HG03558 (cell line): ENCODE data around the gene TRIM52.
A peak's percentile ranks its signal among the peaks of the same experiment; 100 is the strongest.

Source experiments
- ATAC-seq: cut with Tn5 transposase; IDR thresholded peaks from one replicate; pipeline ENCODE4 v1.9.1; 2021; ENCODE audit warnings: moderate number of reproducible peaks; ENCODE audit not compliant: unreplicated experiment; ENCODE audit errors: extremely low read depth

TRIM52 gene

DNA sequence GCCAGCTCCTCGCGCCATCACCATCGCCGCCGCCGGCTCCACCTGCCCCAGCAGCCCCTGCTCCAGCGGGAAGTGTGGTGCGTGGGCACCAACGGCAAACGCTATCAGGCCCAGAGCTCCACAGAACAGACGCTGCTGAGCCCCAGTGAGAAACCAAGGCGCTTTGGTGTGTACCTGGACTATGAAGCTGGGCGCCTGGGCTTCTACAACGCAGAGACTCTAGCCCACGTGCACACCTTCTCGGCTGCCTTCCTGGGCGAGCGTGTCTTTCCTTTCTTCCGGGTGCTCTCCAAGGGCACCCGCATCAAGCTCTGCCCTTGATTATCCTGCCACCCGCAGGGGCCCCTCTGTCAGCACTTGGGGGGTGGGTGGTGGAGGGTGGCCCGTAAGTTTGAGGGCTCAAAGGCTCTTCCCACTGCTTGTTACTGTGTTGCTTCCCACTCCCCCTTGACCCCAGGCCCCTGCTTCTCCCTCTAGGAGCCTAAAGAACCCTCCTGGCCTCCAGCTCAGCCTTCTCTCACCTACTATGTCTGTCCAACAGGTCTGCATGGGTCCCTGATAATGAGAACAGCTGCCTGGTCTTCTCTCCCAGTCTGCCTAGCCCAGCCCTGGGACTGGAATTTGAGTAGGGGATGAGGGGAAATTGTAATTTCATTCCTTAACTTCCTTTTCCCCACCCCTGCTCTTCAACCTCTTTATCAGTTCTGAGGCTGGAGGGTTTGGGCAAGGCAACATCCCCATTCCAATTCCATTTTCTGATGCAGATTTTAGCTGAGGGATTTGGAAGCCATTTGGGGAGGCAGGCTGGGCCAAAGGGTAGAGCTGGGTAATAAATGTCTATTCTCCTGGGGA is 26.3 kb downstream of the TRIM52 start:
- no peak for ATAC-seq

DNA sequence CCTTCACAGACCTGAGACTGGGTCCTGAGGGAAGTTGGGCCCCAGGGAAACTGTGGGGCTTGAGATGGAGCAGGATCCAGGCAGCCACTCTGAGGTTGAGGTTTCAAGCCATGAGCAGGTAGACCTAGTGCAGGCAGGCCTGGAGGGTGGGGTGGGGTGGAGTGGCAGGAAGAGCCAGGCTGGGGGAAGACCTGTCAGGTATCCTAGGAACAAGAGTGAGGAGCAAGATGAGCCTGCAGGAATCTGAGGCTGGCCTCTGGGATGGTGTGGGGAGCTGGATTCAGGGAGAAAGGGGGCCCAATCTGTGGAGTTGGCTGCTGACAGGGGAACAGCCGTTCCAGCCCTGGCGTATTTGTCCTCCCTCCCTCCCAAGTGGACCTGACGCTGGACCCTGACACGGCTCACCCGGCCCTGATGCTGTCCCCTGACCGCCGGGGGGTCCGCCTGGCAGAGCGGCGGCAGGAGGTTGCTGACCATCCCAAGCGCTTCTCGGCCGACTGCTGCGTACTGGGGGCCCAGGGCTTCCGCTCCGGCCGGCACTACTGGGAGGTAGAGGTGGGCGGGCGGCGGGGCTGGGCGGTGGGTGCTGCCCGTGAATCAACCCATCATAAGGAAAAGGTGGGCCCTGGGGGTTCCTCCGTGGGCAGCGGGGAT is 27.0 kb downstream of the TRIM52 start:
- no peak for ATAC-seq

DNA sequence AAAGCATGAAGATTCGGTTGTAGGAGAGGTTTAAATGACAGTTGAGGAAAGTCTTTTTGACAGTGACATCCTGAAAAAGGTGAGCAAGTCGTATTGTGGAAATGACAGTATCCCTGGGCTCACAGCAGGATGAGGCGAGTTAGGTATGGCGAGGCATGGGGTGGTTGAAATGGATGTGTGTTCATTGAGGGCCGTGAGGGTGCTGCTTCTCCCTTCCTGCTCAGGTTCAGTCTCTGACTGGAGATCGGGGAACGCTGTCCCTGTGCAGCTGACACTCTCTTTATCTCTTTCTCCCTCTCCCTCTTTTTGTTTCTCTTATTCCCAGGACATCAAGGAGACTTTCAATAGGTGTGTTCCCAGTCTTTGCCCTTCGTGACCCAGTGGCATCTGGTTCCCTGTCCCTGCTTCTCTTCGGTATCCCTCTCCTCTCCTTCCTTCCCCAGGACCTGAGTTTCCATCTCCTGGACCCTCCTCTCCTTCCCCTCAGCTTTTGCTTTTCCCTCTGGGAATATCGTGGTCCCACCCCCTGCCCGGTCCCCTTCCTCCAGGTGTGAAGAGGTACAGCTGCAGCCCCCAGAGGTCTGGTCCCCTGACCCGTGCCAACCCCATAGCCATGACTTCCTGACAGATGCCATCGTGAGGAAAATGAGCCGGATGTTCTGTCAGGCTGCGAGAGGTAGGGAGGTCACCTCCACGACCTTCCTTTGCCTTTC is 27.7 kb downstream of the TRIM52 start:
- no peak for ATAC-seq

DNA sequence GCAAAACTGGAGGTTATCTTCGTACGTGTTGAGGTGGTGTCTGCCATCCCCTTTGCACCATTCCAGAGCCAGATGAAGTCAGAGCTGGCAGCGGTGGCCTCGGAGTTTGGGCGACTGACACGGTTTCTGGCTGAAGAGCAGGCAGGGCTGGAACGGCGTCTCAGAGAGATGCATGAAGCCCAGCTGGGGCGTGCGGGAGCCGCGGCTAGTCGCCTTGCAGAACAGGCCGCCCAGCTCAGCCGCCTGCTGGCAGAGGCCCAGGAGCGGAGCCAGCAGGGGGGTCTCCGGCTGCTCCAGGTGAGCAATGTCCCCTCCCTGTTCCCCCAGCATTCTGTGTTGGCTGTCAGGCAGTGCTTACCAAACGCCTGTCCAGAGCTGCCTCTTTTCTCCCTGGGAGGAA is 28.4 kb downstream of the TRIM52 start:
- no peak for ATAC-seq

DNA sequence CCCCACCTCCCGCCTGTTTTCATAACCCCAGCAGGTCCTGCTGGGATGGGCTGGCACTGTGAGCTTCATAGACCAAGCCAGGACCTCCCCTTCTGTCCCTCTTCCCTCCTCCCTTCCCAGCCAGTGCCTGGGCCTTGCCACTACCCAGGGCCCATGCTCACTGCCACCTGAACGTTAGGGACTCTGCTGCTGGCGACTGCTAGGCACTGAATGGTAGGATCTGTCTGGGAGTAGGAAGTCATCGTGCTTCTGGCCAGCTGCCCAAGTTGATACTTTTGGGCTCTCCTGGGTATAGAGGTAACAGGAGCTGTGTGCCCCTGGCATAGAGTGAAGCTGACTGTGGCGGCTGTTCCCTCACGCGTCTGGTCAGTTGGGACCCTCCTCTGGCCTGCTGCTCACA is 29.5 kb downstream of the TRIM52 start:
- no peak for ATAC-seq

DNA sequence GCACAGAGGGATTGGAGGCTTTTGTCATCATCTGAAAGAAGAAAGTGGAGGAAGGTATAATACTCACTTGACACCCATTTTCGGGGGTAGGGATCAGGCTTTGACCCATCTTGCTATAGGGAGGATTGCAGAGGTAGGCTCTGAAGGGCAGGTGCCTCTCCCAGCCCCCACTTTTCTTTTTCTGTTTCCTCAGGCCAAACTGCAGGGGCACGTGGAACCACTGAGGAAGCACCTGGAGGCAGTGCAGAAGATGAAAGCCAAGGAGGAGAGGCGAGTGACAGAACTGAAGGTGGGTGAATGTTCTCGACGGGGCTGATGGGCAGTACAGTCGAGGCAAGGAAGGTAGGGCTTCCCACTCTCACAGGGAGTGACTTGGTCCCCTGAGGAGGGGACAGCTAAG is 30.4 kb downstream of the TRIM52 start:
- no peak for ATAC-seq

DNA sequence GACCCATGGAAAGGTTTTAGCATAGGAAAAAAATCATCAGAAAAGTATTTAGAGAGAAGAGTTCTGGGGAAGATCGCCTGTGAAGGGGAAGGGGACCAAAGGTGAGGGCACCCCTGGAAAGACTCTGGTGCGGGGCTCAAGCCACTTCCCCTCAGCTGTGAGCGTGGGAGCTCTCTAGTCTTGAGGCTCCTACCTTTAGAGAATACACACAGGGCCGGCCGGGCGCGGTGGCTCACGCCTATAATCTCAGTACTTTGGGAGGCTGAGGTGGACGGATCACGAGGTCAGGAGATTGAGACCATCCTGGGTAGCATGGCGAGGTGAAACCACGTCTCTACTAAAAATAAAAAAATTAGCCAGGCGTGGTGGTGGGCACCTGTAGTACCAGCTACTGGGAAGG is 30.9 kb downstream of the TRIM52 start:
- ATAC-seq: no peak

DNA sequence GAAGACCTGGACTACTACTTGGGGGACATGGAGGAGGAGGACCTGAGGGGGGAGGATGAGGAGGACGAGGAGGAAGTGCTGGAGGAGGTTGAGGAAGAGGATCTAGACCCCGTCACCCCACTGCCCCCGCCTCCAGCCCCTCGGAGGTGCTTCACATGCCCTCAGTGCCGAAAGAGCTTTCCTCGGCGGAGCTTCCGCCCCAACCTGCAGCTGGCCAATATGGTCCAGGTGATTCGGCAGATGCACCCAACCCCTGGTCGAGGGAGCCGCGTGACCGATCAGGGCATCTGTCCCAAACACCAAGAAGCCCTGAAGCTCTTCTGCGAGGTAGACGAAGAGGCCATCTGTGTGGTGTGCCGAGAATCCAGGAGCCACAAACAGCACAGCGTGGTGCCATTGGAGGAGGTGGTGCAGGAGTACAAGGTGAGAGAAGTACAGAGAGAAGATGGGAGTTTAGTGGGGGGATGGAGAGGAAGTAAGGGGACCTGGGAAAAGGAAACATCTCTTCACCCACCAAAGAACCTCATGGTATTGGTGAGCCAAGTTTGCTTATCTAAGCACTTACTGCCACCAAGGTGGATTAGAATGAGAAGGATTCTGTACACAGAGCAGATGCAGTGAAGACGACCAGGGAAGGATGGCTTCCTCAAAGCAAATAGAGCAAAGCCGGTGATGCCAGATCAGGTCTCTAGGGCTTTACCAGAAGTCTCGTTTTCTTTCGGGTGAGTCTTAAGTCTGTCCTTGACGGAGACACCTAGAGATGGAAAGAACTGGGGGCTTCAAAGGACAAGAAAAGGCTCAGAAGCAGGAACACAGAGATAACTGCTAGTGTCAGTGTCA is 36.3 kb downstream of the TRIM52 start:
- no peak for ATAC-seq

DNA sequence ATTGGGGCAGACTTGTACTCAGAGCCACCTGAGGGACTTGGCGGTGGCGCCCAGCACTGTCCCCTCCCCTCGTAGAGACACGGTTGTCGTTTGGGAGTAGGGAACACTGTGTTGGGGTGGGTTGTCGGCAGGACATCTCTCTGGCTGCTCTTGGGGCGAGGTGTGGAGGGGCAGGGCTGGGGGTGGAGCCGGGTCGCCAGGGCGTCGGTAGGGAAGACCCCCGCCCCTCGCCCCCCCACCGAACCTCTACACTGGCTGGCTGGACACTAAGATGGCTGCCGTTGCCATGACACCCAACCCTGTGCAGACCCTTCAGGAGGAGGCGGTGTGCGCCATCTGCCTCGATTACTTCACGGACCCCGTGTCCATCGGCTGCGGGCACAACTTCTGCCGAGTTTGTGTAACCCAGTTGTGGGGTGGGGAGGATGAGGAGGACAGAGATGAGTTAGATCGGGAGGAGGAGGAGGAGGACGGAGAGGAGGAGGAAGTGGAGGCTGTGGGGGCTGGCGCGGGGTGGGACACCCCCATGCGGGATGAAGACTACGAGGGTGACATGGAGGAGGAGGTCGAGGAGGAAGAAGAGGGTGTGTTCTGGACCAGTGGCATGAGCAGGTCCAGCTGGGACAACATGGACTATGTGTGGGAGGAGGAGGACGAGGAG is 37.1 kb downstream of the TRIM52 start:
- no peak for ATAC-seq

DNA sequence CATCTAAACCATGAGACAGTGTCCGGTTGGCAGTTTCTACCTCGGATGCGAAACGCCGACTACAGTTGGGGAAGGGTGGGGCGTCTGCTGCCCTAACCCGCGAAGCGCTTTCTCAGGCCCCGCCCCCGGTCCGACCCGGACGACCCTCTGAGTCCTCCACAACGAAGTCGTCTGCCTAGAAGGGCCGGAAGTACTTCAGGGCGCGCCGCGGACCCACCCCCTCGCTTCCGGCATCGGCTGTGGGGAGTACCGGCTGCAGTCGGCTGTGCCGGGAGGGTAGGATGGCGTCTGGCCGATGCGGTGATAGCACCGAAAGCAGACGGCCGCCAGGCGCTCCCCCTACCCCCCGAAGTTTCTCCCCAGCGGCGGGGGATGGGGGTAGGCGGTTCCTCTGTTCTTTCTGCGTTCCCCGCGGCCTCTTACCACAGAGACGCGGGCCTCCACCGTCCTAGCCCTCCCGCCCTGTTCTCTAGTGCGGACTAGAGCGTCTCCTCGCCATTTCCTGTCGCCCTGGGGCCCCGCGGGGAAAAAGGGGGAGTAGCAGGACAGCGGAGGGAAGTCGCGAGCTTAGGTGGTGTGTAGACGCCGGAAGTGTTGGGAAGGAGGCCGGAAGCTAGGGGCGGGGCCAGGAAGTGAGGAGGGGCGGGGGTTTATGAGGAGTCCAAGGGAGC is 37.8 kb downstream of the TRIM52 start, which contains the start of gene TRIM41:
Gene TRIM41 (plus strand): TSS at position 224 of the 671 bp plus-strand sequence. CDS start 719 bp downstream, outside the sequence.
- peak; percentile 41 for ATAC-seq

DNA sequence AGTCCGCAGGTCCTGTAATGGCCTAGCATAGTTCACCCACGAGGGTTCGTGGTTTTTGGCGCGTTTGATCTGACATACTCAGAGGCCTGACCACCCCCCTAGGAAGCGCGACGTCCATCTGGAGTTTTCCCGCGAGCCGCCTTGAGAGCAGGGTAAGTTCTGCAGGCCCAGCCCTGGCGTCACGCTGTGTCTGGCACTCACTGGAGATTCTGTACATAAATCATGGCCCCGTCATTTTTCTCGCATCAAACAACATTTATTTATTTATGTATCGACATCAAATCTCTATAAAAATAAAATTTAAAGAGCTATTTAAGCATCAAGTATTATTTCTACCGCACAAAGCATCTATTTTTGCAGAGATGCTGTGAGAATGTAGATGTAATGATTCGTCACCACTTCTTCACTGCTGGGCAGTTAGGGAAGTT is 38.3 kb downstream of the TRIM52 start:
- no peak for ATAC-seq

DNA sequence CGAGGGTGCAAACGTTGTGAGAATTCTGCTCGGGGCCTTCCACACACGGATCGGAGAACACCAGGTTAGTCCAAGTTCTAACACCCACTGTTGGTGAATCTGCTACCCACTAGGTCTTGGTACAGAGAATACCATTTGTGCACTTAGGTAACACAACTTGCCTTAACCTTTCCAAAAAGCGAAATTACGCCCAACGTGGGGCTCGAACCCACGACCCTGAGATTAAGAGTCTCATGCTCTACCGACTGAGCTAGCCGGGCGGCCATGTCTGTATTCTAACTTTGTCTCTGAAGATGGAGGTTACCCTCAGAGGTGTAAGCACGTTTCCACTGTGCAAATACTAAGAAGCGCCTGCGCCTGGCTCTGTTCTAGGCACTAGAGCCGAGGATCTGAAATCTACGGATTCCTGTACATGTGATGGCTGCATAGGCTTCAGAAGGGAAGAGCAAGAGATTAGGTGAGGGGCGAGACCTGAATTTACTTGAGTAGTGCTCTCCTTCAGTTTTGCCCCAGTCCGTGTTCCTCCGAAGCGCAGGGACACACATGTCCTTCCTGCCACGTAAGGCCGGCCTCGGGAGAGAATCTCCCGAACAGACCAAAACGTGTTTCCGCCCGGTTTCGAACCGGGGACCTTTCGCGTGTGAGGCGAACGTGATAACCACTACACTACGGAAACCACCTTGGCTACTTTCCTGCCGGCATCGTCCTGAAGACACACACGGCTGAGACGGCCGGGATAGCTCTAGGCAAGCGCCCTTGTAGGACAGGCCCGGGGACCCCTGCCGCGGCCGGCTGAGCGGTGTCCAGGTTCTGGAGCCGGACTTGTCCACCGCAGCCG is 38.9 kb downstream of the TRIM52 start:
- peak; percentile 23 for ATAC-seq

DNA sequence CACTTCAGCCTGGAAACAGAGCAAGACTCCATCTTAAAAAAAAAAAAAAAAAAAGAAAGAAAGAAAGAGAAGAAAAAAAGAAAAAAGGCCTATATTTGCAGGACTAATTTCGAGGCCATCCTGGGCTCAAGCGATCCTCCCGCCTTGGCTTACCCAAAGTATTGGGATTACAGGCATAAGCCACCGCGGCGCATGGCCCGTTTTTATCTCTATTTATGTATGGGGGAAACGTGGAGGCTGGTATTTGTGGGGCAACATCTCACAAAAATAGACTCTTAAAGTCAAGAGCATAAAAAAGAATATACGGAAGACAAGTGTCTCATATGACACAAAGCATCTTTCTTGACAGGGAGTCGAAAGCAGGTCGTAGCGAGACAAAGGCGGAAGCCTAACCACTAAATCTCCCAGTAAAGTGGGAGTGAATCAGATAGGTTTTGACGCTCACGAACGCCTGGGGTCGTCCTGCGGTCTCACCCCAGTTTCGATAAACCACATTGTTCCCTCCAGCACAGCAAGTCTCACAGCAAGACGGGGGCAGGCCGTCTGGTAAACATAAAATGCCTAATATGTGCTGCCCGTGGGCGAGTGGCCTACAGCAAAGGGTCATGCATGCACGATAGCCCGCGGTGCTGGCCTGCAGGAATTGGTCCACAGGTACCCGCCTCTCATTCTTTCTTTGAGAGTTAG is 39.7 kb downstream of the TRIM52 start:
- ATAC-seq: no peak

DNA sequence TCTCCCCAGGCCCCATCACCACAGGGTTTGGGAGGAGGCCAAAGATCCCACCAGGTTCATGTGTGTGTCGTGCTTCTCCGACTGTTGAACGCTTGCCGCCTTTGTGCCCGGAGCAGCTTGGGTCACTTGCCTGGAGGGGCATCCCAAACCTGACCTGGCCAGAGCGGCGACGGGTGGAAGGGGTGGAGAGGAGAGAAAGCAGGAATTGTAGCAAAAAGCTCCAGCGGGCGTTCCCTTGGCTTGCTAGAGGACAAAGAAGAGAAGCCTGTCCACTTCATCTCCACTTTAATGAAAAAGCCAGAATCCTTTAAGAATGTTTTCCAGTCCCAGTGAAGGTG is 40.8 kb downstream of the TRIM52 start:
- no peak for ATAC-seq

DNA sequence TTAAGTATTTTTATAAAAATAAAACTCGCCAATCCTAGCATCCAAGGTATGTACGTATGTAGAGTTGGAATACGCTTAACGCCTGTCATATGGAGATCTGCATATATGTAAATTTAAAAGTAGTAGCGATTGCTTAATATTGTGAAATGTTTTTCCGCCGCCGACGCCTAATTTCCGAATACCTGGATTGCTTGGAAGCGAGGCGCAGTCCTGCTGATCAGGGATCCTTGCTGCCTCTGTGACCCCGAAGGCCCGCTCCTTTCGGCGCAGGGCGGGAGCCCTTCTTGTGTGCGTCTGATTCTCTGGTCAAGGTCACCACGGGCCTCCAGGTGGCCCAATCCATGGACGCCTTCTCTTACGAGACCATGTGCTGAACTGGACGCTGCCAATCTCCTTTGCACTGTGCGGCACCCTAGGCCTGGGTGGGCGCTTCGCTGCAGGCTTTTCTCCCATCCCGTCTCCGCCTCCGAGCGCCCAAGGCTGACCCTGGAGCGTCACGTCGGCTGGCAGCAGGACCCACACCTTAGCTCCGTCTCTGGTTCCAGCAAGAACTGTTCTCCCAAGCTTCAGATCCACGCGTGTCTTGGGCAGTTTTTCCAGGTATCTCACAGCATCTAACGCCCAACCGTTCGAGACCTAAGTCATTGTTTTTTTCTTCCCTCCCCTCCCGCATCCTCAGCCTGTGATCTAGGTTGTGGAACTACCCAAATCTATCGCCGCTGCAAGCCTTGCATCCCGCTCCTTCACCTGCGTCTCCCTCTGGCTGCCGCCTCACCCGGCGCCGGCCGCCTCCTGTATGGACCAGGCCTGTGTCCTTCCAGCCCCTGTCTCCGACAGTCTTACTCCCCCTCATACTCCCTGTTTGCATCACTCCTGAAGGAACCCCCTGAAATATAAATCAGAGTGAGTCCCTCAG is 41.4 kb downstream of the TRIM52 start:
- no peak for ATAC-seq

DNA sequence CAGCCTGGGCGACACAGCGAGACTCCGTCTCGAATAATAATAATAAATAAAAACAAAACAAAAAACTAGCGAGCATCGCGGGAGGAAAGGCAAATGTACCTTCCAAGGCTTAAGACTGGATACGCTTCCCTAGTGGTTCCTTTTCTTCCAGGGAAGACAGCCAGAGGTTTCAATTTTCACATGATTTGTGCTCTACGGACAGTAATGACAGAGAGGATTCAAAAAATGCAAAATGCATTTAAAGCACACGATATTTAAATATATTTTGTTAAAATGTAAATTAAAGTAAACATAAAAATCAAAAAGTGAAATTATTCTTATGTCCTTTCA is 42.2 kb downstream of the TRIM52 start:
- no peak for ATAC-seq

DNA sequence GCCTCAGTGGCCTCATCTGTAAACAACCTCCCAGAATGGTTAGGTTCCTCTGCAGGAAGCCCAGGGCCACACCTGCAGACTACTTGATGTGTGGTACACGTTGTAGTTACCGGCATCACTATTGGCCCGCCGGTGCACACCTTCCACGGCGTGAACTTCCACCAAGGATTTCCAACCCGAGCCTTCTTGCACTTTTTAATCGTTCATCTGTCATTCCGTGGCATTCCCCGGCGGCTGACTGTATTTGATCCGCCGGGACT is 43.2 kb downstream of the TRIM52 start:
- no peak for ATAC-seq
